NCI-H2196 (cell line): Measurements from ENCODE around the gene MST1.
A peak's percentile ranks its signal among the peaks of the same experiment; 100 is the strongest.

Experiments used
- DNase-seq: peaks from one replicate; lab custom pipeline; 2025; ENCODE audit not compliant: unreplicated experiment; lab: John Stamatoyannopoulos, UW

The MST1 gene

DNA sequence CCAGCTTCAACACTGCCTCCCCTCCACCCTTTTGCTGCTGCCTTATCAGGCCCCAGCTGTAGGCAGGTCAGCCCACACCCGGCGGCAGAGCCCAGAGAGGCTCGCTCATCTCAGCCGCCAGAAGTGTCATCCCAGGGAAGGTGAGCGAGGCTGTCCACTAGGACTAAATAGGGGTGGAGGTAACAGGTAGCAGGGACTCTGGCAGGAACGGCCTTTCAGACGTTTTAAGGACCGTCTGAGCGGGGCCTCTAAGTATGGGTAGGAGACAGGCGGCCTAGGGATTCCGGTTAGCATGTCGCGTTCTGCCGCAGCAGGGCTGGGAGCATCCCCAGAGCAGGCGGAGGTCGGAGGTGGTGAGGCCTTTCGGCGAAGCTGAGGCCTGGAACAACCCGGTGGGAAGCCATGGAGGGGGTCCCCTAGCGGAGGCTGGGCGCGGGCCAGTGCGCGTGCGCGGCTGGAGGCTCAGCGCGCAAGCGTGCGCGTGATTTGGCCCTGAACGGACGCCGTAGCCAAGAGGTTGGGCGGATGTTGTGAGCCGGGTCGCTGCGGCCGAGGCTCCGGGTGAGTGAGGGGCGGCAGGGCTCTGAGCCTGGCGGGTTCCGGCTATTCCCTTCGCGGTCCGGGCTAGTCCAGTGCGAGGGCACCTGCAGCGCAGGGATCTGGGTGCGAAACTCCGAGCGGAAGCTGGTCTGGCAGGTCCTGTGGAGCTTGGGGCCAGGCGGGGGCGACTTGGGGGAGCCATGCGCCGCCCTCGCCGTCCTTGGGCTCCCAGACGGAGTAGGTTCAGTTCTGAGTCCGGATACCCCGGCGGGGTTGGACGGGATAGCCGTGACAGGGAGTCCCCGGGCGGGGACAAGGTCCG lies at the start of gene MST1, which contains the start of gene RNF123:
Gene MST1 (minus strand): TSS at position 429 of the 862 bp plus-strand sequence. CDS start 783 bp downstream, outside the sequence.
Gene RNF123 (plus strand): TSS at position 512 of the 862 bp plus-strand sequence. CDS start 1,609 bp downstream, outside the sequence.
- DNase-seq, result no peak

DNA sequence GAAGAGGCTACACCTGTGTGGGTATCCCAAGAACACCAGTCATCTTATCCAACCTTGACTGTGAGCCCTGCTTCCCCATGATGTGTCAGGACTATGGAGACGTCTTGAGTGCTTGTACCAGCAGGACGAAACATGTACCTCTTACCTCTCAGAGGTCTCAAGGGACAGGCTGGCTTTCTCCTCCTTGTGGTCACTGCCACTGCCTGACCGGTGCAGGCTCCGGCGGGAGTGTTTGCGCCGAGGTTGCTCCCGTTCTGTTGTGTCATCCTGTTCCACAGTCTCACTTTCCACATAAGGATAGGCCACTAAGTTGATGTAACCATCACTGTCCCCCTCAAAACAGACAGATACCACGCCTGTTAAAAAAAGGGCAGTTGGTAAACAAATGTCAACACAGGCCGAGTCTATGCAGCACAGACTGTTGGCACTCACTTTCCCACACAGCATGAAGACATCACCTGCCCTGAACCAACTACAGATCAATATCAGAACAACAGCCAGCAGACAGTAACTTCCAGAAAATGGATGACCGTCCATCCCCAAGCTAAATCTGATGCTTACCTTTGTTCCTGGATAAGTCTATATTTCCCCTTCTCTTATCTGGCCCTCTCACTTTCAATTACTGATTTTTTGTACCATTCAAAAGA lies 48.9 kb upstream of the MST1 start:
- no peak for DNase-seq

DNA sequence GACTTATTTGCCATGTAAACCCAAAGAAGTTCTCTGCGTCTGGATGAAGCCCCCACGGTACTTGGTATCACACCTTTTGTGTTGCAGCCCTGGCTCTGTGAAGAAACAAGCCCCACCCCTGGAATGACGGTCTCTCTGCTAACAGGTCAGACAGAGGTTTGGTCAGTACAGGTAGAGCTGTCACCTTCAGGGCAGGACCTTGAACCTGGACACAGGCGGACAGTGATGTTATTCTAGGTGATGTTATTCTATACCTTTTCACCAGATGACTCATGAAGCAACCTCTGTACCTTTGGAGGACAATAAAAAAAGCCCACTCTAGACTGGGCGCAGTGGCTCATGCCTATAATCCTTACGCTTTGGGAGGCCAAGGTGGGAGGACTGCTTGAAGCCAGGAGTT lies 45.5 kb upstream of the MST1 start:
- no peak for DNase-seq

DNA sequence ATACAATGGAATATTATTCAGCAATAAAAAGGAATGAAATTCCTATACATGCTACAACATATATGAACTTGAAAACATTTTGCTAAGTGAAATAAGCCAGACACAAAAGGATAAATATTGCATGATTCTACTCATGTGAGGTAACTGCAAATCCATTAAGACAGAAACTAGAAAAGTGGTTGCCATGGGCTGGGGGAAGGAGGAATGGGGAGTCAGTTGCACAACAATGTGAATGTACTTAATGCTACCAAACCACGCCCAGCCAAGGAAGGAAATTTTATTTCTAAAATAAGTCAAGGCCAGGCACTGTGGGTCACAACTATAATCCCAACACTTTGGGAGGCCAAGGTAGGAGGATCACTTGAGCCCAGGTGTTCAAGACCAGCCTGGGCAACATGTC lies 44.3 kb upstream of the MST1 start:
- no peak for DNase-seq

DNA sequence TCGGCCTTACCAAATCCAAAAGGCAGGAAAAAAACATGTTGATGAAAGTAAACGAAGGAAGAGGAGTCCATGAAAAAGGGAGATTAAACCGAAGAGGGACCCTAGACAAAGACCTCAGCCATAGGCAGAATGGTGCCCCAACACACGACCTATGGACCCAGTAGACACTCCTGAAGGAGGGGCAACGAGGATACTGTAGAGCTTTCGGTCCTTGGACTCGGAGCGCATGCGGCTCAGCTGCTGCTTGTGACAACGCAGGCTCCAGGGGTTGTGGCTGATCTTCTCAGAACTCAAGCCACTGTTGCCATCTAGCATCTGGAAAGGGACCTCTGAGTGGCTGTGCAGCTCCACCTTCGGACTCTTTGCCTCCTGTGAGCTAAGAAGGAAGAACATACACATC lies 43.3 kb upstream of the MST1 start:
- DNase-seq, result no peak

DNA sequence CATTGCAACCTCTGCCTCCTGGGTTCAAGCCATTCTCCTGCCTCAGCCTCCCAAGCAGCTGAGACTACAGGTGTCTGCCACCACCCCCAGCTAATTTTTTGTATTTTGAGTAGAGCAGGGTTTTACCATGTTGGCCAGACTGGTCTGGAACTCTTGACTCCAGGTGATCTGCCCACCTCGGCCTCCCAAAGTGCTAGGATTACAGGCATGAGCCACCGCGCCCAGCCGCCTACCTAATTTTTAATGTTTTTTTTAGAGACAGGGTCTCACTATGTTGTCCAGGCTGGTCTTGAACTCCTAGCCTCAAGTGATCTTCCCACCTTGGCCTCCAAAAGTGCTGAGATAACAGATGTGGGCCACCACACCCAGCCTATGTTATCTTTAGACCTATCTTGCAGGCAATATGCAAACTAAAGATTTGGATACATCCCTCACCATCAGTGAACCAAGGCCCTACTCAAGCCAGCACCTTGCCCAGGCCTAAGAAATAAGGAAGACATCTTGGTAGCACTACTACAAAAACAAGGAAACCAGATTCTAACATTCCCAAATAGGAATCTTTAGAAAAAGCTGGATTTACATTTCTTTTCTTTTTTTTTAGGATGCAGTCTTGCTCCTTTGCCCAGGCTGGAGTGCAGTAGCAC lies 40.8 kb upstream of the MST1 start:
- no peak for DNase-seq

DNA sequence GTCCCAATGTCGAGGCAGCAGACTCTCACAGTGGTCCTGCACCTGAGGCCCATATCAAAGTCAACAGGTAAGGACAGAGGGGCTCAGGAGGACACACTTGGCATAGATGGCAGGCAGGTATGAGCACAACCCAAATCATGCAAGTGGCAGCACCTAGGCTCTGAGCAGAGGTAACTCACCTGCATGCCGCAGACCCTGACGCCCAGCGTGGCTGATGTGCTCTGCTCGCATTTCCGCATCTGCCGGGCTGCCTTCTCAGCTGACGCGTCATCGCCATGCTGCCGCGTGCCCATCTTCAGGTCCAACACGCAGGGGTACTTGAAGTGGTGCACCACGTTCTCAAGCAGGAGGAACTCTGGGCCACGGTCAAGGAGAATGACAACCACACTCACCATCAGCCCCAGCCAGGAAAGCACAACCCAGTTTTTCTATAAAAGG lies 38.7 kb upstream of the MST1 start:
- no peak for DNase-seq

DNA sequence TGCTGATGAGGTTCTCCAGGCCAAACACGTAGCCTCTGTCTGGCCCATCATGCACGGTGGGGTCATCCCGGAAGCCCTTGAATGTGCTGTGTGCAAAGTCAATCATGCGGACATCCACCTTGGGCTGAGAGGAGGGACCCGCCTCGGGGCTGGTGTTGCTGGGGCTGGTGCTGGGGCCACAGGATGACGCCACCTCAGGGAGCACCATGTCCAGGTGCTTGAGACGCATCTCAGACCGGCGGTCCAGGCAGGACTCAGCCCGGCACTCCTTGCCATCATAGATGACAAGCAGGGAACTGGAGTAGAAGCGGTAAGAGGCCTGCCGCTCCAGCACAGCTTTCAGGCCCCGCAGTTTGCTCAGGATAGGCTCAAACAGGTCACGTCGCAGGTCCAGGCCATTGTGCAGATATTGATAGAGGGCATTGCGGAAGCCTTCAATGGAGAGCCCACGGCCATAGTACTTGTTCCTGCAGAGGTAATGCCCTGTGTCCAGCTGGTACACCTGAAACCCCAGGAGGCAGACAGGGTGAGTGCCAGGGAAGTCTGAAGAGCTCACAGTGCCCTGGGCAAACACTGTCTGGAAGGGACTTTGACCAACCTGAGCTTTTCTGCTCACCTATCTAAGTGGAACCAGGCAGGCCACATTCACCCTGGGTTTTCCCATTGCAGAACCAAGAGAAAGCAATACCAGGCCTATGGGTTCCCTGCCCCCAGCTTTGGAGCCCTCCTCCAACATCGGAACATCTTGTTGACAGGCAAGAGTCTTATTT lies 38.1 kb upstream of the MST1 start:
- DNase-seq, result no peak

DNA sequence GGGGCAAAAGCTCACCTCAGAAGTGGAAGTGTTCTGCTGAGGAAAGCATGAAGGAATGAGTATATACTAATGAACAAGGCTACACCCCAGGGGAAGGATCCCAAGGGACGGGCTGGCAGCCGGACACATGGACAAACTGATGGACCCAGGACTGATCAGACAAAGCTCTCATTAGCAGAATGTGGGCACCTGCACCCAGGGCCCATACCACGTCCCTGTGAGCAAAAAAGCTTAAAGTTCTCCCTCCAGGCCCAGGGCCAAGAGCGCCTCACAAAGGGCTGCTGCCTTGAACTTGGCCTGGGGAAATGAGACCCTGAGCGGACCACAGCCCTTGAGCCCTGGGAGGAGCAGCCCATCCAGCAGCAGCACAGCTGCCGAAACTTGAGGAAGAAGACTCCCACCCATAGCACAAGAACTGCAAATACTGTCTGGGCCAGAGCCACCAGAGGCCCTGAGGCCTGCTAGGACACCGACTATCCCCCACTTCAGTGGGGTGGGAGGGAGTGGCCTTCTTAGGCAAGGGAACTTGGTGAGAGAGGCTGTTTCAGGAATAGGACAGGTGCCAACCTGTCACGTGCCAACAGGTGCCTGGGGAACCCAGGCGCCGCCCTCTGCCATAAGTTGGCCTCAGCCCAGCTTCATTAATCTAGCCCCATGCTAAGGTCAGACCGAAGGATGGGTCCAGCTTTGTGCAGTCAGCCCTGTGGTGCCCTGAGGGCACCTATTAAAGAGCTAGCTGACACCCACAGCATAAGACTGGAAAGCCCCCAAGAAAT lies 36.8 kb upstream of the MST1 start:
- DNase-seq, result peak; percentile 45

DNA sequence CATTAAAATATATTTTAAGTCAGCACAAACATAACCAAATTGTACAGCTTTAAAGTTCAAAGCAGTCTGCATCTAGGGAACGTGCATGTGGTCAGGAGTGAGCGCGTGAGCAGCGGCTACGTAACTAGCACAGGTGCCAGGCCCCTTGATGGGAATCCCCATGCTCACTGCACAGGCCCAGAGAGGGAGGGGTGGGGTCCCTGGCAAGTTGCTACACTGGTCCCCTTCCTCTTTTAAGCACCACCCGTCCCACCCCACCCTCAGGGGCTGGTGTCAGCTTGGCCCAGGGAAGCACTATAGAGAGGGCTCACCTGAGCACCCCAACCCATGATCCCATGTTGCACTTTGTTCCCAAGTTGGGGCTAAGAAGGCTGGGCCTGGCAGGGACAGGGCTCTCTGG lies 35.3 kb upstream of the MST1 start:
- no peak for DNase-seq

DNA sequence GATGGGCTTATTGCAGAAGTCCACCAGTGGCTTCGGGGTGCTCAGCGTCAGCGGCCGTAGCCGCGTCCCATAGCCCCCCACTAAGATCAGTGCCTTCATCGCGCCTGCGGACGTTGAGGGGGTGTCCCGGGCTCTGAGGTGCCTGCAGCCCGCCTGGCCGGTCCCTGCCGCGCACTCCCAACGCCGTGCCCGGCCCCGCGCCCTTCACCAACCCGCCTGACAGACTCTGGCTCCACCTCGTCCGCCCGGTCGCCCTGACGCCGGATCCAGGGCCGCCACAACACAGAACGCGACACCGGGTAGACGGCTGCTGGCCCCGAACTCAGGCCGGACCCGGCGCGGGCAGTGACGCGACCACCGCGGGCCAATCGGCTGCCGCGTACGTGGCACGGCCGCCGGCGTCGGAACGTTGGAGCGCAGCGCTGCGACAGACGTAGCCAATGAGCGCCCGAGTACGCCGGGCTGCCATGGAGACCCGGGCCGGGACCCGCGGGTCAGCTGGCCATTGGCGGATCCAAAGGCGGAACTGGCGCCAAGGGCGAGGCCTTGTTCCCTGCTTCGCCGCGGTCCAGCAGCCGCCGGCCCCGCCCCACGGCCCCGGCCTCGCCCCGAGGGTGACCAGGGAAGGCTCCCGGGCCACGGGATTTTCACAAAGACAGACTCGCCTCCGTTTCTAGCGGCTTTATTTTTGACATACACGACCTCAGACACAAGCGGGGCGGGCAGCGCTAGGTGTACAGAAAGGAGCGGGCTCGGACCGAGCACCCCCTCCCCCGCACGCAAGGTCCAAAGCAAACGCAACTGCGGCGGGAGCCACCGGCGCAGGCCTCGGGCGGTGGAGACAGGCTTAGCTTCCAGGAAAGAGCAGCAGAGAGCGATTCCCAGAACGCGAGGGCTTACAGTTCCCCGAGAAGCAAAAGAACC lies 34.6 kb upstream of the MST1 start, which contains the start of gene GMPPB:
Gene GMPPB (minus strand): TSS at position 324 of the 924 bp plus-strand sequence. CDS start 225 bp downstream, at position 99.
- DNase-seq, result peak; percentile 91

DNA sequence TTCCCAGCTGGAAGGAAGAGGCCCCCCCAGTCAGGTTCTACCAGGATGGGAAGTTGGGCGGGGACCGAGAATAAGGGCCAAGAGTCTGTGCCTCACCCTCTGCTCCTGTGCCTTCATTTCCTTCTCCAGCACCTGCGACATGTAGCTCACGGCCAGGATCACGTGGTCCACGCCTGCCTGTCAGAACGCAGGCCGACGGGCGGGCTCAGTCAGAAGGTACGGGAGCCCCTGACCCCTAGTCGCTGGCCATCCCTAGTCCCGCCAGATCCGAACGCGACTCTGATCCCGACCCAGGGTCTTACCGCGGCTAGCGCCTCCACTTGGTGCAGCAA lies 34.0 kb upstream of the MST1 start:
- peak; percentile 33 for DNase-seq

DNA sequence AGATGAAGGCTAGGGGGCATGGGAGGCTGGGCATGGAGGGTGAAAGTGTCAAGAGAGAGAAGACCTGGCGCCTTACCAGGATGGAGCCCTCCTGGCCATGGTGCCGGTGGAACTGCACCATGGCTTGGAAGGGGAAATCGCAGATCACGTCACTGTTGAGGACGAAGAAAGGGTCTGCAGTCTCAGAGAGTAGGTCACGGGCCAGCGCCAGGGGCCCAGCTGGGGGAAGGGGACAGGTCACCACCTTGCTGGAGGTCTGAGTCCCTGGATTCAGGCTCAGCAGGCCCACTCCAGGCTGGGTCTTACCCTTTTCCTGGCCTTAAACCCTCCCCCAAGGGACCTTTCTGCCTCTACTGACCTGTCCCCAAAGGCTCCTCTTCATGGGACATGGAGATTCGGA lies 33.6 kb upstream of the MST1 start:
- no peak for DNase-seq

DNA sequence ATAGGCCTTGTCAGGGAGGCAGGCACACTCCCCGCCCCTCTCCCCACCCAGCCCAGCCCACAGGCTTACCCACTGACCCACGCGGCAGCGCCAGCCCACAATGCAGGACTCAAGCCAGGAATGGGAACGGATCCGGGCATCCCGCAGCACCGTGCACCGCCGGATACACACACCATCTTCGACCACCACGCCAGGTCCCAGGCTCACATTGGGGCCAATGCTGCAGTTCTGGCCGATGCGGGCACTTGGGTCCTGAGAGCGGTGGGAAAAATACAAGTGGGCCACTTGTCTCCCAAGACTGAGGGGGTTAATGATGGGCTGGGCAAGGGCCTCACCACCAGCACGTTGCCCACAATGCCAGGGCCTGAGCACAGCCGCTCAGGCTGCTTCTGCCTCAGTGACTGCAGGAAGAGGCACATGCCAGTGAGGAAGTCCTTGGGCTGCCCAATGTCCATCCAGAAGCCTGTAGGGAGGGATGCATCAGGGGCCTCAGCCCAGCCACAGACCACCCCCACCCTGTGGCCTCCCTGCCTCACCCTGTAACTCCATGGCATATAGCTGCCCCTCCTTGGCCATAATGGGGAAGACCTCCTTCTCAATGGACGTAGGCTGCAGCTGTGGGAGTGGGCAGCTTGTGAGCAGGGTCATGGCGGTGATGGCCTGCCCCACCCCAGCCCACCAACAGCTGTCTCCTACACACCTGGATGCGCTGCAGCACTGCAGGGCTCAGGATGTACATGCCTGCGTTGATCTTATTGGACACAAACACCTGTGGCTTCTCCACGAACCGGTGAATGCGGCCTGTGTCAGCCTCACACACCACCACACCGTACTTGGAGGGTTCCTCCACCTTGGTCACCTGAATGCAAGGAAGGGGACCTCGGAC lies 32.9 kb upstream of the MST1 start:
- no peak for DNase-seq

DNA sequence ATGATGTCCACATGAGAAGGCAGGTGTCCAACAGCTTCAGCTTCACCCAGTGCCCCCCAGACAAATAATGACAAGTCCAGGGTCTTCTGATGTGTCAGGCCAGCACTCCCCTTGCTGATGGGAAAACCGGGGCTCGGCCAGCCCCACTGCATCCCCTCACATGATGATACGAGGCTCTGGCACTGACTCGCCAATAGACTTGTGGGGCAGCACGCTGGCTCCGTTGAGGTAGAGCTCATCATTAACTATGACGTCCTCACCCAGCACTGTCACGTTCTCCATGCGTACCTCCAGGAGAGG lies 32.3 kb upstream of the MST1 start:
- DNase-seq, result no peak

DNA sequence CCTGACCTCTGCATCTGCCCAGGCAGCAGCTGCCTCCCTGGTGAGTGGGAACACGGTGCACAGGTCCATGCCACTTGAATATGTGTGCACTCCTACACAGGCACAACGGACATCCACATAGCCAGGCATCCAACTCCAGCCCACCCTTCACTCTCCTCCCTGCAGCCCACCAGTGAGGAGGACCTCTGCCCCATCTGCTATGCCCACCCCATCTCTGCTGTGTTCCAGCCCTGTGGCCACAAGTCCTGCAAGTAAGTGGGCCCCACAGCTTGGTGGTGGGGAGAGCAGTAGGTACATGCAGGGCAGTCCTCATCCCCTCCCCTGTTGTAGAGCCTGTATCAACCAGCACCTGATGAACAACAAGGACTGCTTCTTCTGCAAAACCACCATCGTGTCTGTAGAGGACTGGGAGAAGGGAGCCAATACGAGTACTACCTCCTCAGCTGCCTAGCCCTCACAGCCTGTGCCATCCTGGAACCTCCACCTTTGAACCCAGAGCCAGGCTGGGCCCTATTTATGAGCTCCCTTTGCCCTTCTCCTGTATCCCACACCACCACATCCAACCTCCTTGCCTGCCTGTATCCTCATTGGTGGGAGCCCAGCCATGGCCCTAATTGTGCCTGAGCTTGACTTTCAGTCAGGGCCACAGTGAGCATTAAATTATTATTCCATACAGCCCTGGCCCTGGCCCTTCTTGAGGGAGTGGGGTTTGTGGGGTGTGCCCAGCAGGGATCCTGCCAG lies 31.8 kb upstream of the MST1 start:
- DNase-seq, result no peak

DNA sequence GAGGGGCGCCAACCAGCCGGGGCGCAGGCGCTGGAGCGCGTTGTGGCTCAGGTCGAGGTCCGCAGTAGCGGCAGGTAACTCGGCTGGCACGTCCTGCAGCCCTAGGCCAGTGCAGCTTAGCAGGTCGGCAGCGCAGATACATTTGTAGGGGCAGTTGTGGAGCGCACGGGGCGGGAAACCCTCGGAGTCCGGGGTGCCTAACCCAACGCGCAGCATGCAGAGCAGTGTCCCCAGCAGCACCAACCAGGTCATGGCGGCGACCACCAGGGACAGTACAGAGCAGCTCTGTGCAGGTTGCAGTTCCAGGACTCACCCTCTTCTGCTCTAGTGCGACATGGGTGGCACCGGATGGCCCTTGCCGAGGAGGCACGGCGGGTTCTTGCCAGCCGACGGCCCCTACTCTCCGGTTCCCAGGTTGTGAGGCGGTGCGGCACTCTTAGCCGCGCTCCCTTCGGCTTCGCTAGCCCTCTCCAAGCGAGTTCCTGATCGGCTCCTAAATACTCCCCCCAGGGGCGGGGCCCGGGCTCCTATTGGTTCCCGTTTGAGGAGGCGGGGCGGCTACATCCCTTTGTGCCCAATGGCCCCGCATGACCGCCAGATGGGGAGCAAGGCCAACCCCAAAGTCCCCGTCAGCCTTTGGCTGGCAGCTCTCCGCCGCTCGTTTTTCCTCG lies 30.1 kb upstream of the MST1 start, which contains the start of gene AMIGO3:
Gene AMIGO3 (minus strand): TSS at position 471 of the 671 bp plus-strand sequence. CDS start 219 bp downstream, at position 252.
- DNase-seq, result peak; percentile 86
